HepG2 (cell line): Measurements from ENCODE around the gene RGN. TPM values are rescaled to one million over a fixed set of nuclear protein-coding genes. Genes with fewer than 3 reads are reported as not detected.

Source experiments
- ADNP ChIP-seq: sonication (generic); formaldehyde crosslinking; IDR thresholded peaks from 2 replicates; pipeline ENCODE4 v1.4.0; 2020; ENCODE audit warnings: missing genetic modification reagents
- ARHGAP35 ChIP-seq: sonication (generic); formaldehyde crosslinking; IDR thresholded peaks from 2 replicates; pipeline ENCODE4 v1.9.0; 2022; ENCODE audit warnings: mild to moderate bottlenecking, inconsistent platforms, moderate library complexity, missing genetic modification reagents, borderline replicate concordance
- ARNTL ChIP-seq: sonication (generic); formaldehyde crosslinking; IDR thresholded peaks from 2 replicates; pipeline ENCODE4 v1.4.0; 2020; ENCODE audit warnings: mild to moderate bottlenecking, missing genetic modification reagents
- ATRX ChIP-seq: sonication (generic); formaldehyde crosslinking; IDR thresholded peaks from 2 replicates; pipeline ENCODE4 v1.4.0; 2020; ENCODE audit warnings: missing genetic modification reagents, borderline replicate concordance
- BHLHE40 ChIP-seq: IDR thresholded peaks from 2 replicates; pipeline ENCODE4 v1.6.1; 2011; ENCODE audit warnings: low read length, improper control_type of control experiment
- CREB3 ChIP-seq: sonication (generic); formaldehyde crosslinking; IDR thresholded peaks from 2 replicates; pipeline ENCODE4 v1.5.0; 2020; ENCODE audit warnings: missing genetic modification reagents
- DDIT3 ChIP-seq: sonication (generic); formaldehyde crosslinking; IDR thresholded peaks from 2 replicates; pipeline ENCODE4 v1.4.0; 2020; ENCODE audit warnings: mild to moderate bottlenecking, missing genetic modification reagents
- DMTF1 ChIP-seq: sonication (generic); formaldehyde crosslinking; IDR thresholded peaks from 2 replicates; pipeline ENCODE4 v1.4.0; 2020; ENCODE audit warnings: mild to moderate bottlenecking, missing genetic modification reagents
- GMEB2 ChIP-seq: IDR thresholded peaks from 2 replicates; pipeline ENCODE4 v1.6.1; 2016; ENCODE audit warnings: missing biosample characterization, missing genetic modification reagents, low read depth
- HMG20B ChIP-seq: conservative IDR thresholded peaks from 2 replicates; pipeline ENCODE4 v1.6.1; 2016; ENCODE audit warnings: missing genetic modification reagents, missing compliant biosample characterization
- JARID2 ChIP-seq: sonication (generic); formaldehyde crosslinking; IDR thresholded peaks from 2 replicates; pipeline ENCODE4 v1.8.1; 2023; ENCODE audit warnings: missing genetic modification reagents, inconsistent platforms; ENCODE audit not compliant: insufficient replicate concordance
- KDM4B ChIP-seq: sonication (generic); formaldehyde crosslinking; IDR thresholded peaks from 2 replicates; pipeline ENCODE4 v1.4.0; 2020; ENCODE audit warnings: missing genetic modification reagents
- MNT ChIP-seq: fragments of 450-650 bp; IDR thresholded peaks from 2 replicates; pipeline ENCODE4 v1.6.1; 2016
- TFDP2 ChIP-seq: sonication (generic); formaldehyde crosslinking; IDR thresholded peaks from 2 replicates; pipeline ENCODE4 v1.4.0; 2020; ENCODE audit warnings: missing genetic modification reagents
- ZBTB2 ChIP-seq: sonication (generic); formaldehyde crosslinking; IDR thresholded peaks from 2 replicates; pipeline ENCODE4 v1.8.0; 2022; ENCODE audit warnings: low read depth, missing genetic modification reagents
- ZMYM2 ChIP-seq: sonication (generic); formaldehyde crosslinking; IDR thresholded peaks from 2 replicates; pipeline ENCODE4 v1.8.0; 2022; ENCODE audit warnings: mild to moderate bottlenecking, missing genetic modification reagents
- ZNF253 ChIP-seq: sonication (generic); formaldehyde crosslinking; IDR thresholded peaks from 2 replicates; pipeline ENCODE4 v1.8.0; 2022; ENCODE audit warnings: mild to moderate bottlenecking, missing genetic modification reagents, borderline replicate concordance
- ZNF547 ChIP-seq: sonication (generic); formaldehyde crosslinking; IDR thresholded peaks from 2 replicates; pipeline ENCODE4 v1.5.1; 2020; ENCODE audit warnings: mild to moderate bottlenecking, missing genetic modification reagents
- ZNF674 ChIP-seq: sonication (generic); formaldehyde crosslinking; IDR thresholded peaks from 2 replicates; pipeline ENCODE4 v1.5.0; 2020; ENCODE audit warnings: low read depth, mild to moderate bottlenecking, missing genetic modification reagents
- ZNF7 ChIP-seq: IDR thresholded peaks from 2 replicates; pipeline ENCODE4 v1.6.1; 2016; ENCODE audit warnings: missing biosample characterization, missing genetic modification reagents
- polyA plus RNA-seq, 8 experiments: library from polyadenylated mRNA; depleted of rRNA in 3 of 8; stranded (reverse) in 7 of 8; unstranded in 1 of 8; fragments of >200 nt; fragmentation: Illumina TruSeq in 4 of 8; extraction: Trizol in 4 of 8; gene quantifications; 2 replicates each; pipeline versions ENCODE4 v1.2.1 to v1.2.3, GENCODE V29; 2011 to 2016; ENCODE audit warnings: low read depth in 4 of 8, missing spikeins in 1 of 8, mixed read lengths in 1 of 8; ENCODE audit not compliant: insufficient read depth in 1 of 8
- total RNA-seq, 5 experiments: library from RNA; depleted of rRNA; stranded (reverse); fragments of >200 nt; fragmentation: Illumina TruSeq; extraction: Trizol; gene quantifications; 2 replicates each; pipeline ENCODE4 v1.2.3, GENCODE V29; 2016; ENCODE audit warnings: low read depth in 1 of 5

RGN gene
- total and polyA plus RNA-seq, 2 of the 13 experiments (the other 11 are each of a cell fraction or from before 2014, with no cell fraction given), result 19.6 to 74.4 TPM

GRCh38 chrX:47080215-47080914 lies 2.1 kb downstream of the RGN start (continued):
- TF ChIP-seq CREB3, result no peak
- no peak for TF ChIP-seq JARID2 (CRISPR knock-in tag)
- no peak for TF ChIP-seq ZNF7 (CRISPR knock-in tag)
- 0 out of 2 replicates have a peak, but pooled peaks have one; percentile 40 for TF ChIP-seq HMG20B (CRISPR knock-in tag)
- no peak for TF ChIP-seq BHLHE40
- TF ChIP-seq DMTF1 (CRISPR knock-in tag), result no peak
- TF ChIP-seq MNT, result no peak
- TF ChIP-seq DDIT3, result no peak
- no peak for TF ChIP-seq KDM4B (CRISPR knock-in tag)
- no peak for TF ChIP-seq ZNF253 (CRISPR knock-in tag)
- no peak for TF ChIP-seq ZNF674
- TF ChIP-seq ZBTB2 (CRISPR knock-in tag), result no peak
- TF ChIP-seq GMEB2 (CRISPR knock-in tag), result no peak
- no peak for TF ChIP-seq ADNP (CRISPR knock-in tag)
- no peak for TF ChIP-seq ZNF547
- TF ChIP-seq ARNTL (CRISPR knock-in tag), result peak; percentile 58; the same call in 1 of the 2 replicates
- no peak for TF ChIP-seq ATRX (CRISPR knock-in tag)
- no peak for TF ChIP-seq ZMYM2 (CRISPR knock-in tag)
- TF ChIP-seq ARHGAP35 (CRISPR knock-in tag), result no peak
- no peak for TF ChIP-seq TFDP2 (CRISPR knock-in tag)
